H7 (cell line): ENCODE results near the gene XAF1. TPM values are rescaled to one million over a fixed set of nuclear protein-coding genes. Genes with fewer than 3 reads are reported as not detected.
"Not testable (repeated sequence)": the region's sequence is repeated elsewhere in the genome, so short reads cannot be mapped to it uniquely, and the experiment has no call there.

Experiments used
- DNase-seq: peaks from one replicate; pipeline ENCODE4 v3.0.0; 2012
- H3K27me3 ChIP-seq: 2 replicates; pipeline ENCODE4 v1.6.0; 2011; ENCODE audit warnings: mild to moderate bottlenecking, low read length; ENCODE audit not compliant: control insufficient read depth, insufficient read depth
- H3K36me3 ChIP-seq: replicated peaks from 2 replicates; pipeline ENCODE4 v1.5.1; 2011; ENCODE audit warnings: low read length; ENCODE audit not compliant: control insufficient read depth, insufficient read depth
- H3K4me3 ChIP-seq: 2 replicates; pipeline ENCODE4 v1.5.1; 2011; ENCODE audit warnings: low read depth, mild to moderate bottlenecking, control low read depth, low read length, moderate library complexity; ENCODE audit not compliant: insufficient read depth
- total RNA-seq: library from RNA; depleted of rRNA; stranded (reverse); fragments of >200 nt; shearing (Covaris generic); gene quantifications from 2 replicates; pipeline ENCODE4 v1.2.3, GENCODE V29; 2014

The XAF1 gene
- total RNA-seq, 1 experiment from 2014 or later: not detected

- Histone ChIP-seq H3K4me3 (no peak overlapping the region), H3K36me3 (no peaks in the 10 kb centered on the region), H3K27me3 (no peaks in the 10 kb centered on the region; the same call in 1 of the 2 replicates)
- no peak for DNase-seq
Measured at GRCh38 chr17:6724009-6724408, 31.8 kb upstream of the XAF1 start.

GRCh38 chr17:6729531-6729930 lies 26.3 kb upstream of the XAF1 start:
- Histone ChIP-seq H3K36me3 (no peaks in the 10 kb centered on the region), H3K4me3 (no peak overlapping the region), H3K27me3 (no peaks in the 10 kb centered on the region; the same call in 1 of the 2 replicates)
- DNase-seq: no peak

DNA sequence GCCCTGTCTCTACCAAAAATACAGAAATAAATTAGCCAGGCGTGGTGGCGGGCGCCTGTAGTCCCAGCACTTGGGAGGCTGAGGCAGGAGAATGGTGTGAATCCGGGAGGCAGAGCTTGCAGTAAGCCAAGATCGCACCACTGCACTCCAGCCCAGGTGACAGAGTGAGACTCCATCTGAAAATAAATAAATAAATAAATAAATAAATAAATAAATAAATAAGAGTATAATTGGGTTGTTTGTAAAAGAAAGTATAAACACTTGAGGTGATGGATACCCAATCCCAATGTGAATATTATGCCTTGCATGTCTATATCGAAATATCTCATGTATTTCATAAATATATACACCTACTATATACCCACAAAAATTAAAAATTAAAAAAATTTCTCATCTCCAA lies 9.2 kb upstream of the XAF1 start:
- H3K4me3 ChIP-seq, H3K36me3 ChIP-seq, H3K27me3 ChIP-seq, DNase-seq: not testable (repeated sequence)

GRCh38 chr17:6748617-6749016 lies 7.2 kb upstream of the XAF1 start:
- H3K27me3 ChIP-seq: no peaks in the 10 kb centered on the region
- H3K4me3 ChIP-seq: no peak overlapping the region
- no peaks in the 10 kb centered on the region for H3K36me3 ChIP-seq
- DNase-seq: no peak

- no peaks in the 10 kb centered on the region for H3K36me3 ChIP-seq
Measured at GRCh38 chr17:6749519-6749918, 6.3 kb upstream of the XAF1 start.

GRCh38 chr17:6752068-6752909 lies 3.6 kb upstream of the XAF1 start:
- peak; percentile 20 for DNase-seq
- Histone ChIP-seq H3K27me3 (no peaks in the 10 kb centered on the region), H3K36me3 (no peaks in the 10 kb centered on the region), H3K4me3 (no peak overlapping the region)

More at GRCh38 chr17:6749519-6749918, 6.3 kb upstream of the XAF1 start:
- DNase-seq: no peak
- Histone ChIP-seq H3K4me3 (no peak overlapping the region), H3K27me3 (no peaks in the 10 kb centered on the region)

DNA sequence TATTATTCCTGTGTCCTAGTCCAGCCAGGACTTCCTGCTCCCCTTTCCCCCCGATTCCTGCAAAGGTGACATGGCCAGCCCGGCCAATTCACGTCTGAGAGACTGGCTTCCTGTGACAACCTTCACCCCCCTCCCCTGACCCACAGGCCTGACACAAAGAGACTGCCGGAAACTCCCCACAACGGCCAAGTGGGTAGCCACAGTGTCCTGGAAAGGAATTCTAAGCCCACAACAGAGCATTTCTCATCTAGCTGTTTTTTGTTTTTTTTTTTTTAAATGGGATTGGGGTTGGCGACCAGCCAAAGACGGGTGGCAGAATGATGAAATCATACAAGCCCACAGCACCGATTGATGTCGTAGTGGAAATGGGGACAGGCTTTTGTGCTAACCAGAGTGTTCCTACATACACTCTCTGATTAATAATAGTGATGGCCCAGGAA lies 2.8 kb upstream of the XAF1 start:
- H3K4me3 ChIP-seq: no peak overlapping the region

DNA sequence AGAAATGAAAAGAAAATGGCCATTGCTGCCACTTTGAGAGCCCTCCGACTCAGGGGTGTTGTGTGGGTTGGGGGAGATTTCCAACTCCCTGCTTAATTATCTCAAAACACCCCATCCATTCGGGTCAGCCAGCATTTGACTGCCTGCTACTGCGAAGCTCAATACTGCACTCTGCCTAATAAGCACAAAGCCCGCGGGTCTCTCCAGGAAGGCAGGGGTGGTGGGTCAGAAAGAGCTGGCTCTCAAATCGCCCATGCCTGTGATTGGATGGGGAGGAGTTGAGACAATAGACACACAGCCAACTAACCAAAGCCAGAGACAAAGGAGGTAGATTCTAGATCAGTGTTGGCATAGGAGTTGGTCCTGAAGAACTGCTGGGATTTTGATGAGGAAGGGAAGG lies 2.3 kb upstream of the XAF1 start:
- Histone ChIP-seq H3K4me3 (no peak overlapping the region), H3K36me3 (no peaks in the 10 kb centered on the region), H3K27me3 (no peaks in the 10 kb centered on the region)
- peak; percentile 29 for DNase-seq

More for the DNA sequence above, 2.8 kb upstream of the XAF1 start:
- H3K27me3 ChIP-seq: no peaks in the 10 kb centered on the region
- DNase-seq: peak; percentile 44
- H3K36me3 ChIP-seq: no peaks in the 10 kb centered on the region

- no peak for DNase-seq
- Histone ChIP-seq H3K36me3 (no peaks in the 10 kb centered on the region), H3K27me3 (no peaks in the 10 kb centered on the region), H3K4me3 (no peak overlapping the region)
Measured at GRCh38 chr17:6755281-6755680, 565 bp upstream of the XAF1 start.

DNA sequence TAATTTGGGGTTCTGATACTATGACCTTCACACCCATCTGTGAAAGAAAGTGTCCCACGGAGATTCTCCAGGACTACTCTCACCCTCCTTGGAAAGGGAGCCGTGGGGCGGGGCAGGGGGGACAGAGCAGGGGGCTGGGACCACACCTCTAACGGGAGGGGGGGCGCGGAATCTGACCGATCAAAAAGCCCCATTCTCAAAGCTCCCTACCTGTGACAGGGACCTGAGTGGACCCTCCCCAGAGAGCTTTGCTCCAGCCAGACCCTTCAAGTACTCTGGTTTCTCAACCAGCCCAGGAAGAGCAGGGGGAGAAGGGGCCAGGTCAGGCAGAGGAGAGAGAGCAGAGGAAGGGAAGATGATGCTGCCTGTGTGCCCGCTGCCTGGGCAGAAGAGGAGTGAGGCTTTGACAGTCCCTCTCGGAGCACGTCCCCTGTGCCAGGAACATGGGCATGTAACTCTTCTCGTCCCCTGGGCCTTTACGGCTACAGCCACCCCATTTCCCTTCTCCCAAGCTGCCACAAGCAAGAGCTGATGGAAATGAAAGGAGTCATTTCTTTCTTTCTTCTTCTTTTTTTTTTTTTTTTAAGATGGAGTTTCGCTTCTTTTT lies 682 bp downstream of the XAF1 start:
- H3K4me3 ChIP-seq: no peak overlapping the region
- no peaks in the 10 kb centered on the region for H3K27me3 ChIP-seq
- H3K36me3 ChIP-seq: no peaks in the 10 kb centered on the region
- no peak for DNase-seq

GRCh38 chr17:6757747-6758146 lies 1.9 kb downstream of the XAF1 start:
- Histone ChIP-seq H3K4me3 (no peak overlapping the region), H3K27me3 (no peaks in the 10 kb centered on the region), H3K36me3 (no peaks in the 10 kb centered on the region)
- no peak for DNase-seq

GRCh38 chr17:6761779-6762178 lies 5.9 kb downstream of the XAF1 start:
- DNase-seq: no peak
- Histone ChIP-seq H3K27me3 (no peaks in the 10 kb centered on the region), H3K36me3 (no peaks in the 10 kb centered on the region), H3K4me3 (no peak overlapping the region)

DNA sequence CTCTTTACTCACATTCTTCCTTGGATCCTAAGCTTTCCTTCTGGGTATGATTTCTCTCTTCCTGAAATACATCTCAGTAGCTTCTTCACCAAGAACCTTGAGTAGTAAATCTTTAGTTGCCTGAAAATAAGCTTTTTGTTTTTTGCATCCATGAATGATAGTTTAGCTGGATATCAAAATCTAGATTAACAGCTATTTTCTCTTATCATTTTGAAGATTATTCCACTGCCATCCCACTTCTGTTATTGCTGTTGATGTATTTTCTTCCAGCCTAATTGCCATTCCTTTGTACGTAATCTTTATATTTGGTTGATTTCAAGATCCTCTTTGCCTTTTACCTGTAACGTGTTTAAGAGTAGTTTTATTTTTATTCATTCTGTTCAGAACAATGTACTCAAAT lies 12.6 kb downstream of the XAF1 start:
- Histone ChIP-seq H3K4me3 (no peak overlapping the region), H3K27me3 (no peaks in the 10 kb centered on the region; the same call in 1 of the 2 replicates), H3K36me3 (no peaks in the 10 kb centered on the region)
- DNase-seq: no peak

DNA sequence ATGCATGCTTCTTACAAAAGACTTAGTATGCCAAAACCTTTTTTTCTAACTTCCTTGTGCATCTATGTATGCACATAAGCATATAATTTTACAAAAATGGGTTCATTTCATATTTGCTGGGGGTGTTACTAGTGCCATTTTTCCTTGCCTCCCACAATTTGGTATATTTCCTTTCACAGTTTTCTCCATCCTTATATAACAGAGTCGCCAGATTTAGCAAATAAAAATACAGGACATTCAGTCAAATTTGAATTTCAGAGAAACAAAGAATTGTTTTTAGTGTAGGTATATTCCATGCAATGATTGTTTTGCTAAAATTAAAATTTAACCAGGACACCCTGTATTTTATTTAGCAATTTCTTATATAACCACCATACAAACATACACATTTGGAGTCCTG lies 16.2 kb downstream of the XAF1 start:
- peaks cover 19% of the 10 kb centered on the region for H3K27me3 ChIP-seq
- no peak overlapping the region for H3K4me3 ChIP-seq
- no peak for DNase-seq
- no peaks in the 10 kb centered on the region for H3K36me3 ChIP-seq

DNA sequence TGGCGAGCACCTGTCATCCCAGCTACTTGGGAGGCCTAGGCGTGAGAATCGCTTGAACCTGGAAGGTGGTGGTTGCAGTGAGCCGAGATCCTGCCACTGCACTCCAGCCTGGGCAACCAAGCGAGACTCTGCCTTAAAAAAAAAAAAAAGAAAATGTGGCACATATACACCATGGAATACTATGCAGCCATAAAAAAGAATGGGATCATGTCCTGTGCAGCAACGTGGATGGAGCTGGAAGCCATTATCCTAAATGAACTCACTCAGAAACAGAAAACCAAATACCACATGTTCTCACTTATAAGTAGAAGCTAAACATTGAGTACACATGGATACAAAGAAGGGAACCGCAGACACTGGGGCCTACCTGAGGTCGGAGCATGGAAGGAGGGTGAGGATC lies 19.1 kb downstream of the XAF1 start:
- DNase-seq, H3K4me3 ChIP-seq, H3K36me3 ChIP-seq: not testable (repeated sequence)
- peaks cover 19% of the 10 kb centered on the region for H3K27me3 ChIP-seq
